Panc1 (cell line): ENCODE data around the gene CYB5RL.

Experiments used
- CTCF ChIP-seq: fragments of 450-650 bp; IDR thresholded peaks from 2 replicates; pipeline ENCODE4 v1.5.1; 2017; ENCODE audit warnings: mild to moderate bottlenecking
- SIN3A ChIP-seq: IDR thresholded peaks from 2 replicates; pipeline ENCODE4 v1.6.1; 2012; ENCODE audit warnings: low read depth, mild to moderate bottlenecking, low read length, moderate library complexity, borderline replicate concordance; ENCODE audit not compliant: insufficient read depth
- TCF7L2 ChIP-seq: IDR thresholded peaks from 2 replicates; pipeline ENCODE4 v1.6.1; 2011; ENCODE audit warnings: mild to moderate bottlenecking, low read depth, low read length, inconsistent platforms

- TF ChIP-seq CTCF: no peak
- TF ChIP-seq TCF7L2: no peak
- no peak for TF ChIP-seq SIN3A
Observed at GRCh38 chr1:54227891-54228310, 28.1 kb upstream of the CYB5RL start.
